ENCODE data around the gene OSMR.

GRCh38 chr5:38800515-38800914, 45.3 kb upstream of the OSMR start:
- TF ChIP-seq JUND (CRISPR knock-in tag; IDR thresholded peaks at IDR 0.05) (no peak), ZNF446 (CRISPR knock-in tag; IDR thresholded peaks at IDR 0.05) (no peak), FOSL1 (CRISPR knock-in tag; IDR thresholded peaks at IDR 0.05; ENCODE audit: borderline replicate concordance) (no peak)
